Pons (tissue), 1 donor: ENCODE measurements around the gene PRKCSH.
"Not testable (repeated sequence)": the region's sequence is repeated elsewhere in the genome, so short reads cannot be mapped to it uniquely, and the experiment has no call there.

Source experiments
- DNase-seq: peaks from one replicate; pipeline ENCODE4 v3.0.0-alpha.2; 2016; ENCODE audit warnings: low spot score

The PRKCSH gene

GRCh38 chr19:11450570-11451326 lies 15.3 kb downstream of the PRKCSH start:
- no peak for DNase-seq

- no peak for DNase-seq
Measured at GRCh38 chr19:11451327-11451870, 16.0 kb downstream of the PRKCSH start.

GRCh38 chr19:11451871-11452619 lies 16.6 kb downstream of the PRKCSH start:
- DNase-seq: no peak

GRCh38 chr19:11452620-11453310 lies 17.3 kb downstream of the PRKCSH start:
- no peak for DNase-seq

- no peak for DNase-seq
Measured at GRCh38 chr19:11453468-11454341, 18.3 kb downstream of the PRKCSH start.

- DNase-seq: not testable (repeated sequence)
Measured at GRCh38 chr19:11455233-11455554, 19.8 kb downstream of the PRKCSH start.

- no peak for DNase-seq
Measured at GRCh38 chr19:11456659-11457058, 21.2 kb downstream of the PRKCSH start.

- peak; percentile 90 for DNase-seq
Measured at GRCh38 chr19:11457115-11457514, 21.7 kb downstream of the PRKCSH start.

GRCh38 chr19:11457831-11458230 lies 22.4 kb downstream of the PRKCSH start:
- DNase-seq: no peak

- no peak for DNase-seq
Measured at GRCh38 chr19:11458236-11458900, 22.9 kb downstream of the PRKCSH start.

- DNase-seq: not testable (repeated sequence)
Measured at GRCh38 chr19:11458912-11459311, 23.5 kb downstream of the PRKCSH start.

GRCh38 chr19:11460207-11460606 lies 24.8 kb downstream of the PRKCSH start:
- no peak for DNase-seq

GRCh38 chr19:11461453-11461852 lies 26.0 kb downstream of the PRKCSH start:
- no peak for DNase-seq

GRCh38 chr19:11463391-11463790 lies 28.0 kb downstream of the PRKCSH start:
- DNase-seq: no peak

GRCh38 chr19:11464333-11465265 lies 29.2 kb downstream of the PRKCSH start:
- DNase-seq: no peak

GRCh38 chr19:11465600-11465999 lies 30.2 kb downstream of the PRKCSH start:
- no peak for DNase-seq

- not testable (repeated sequence) for DNase-seq
Measured at GRCh38 chr19:11468266-11468845, 32.9 kb downstream of the PRKCSH start.

GRCh38 chr19:11473725-11474124 lies 38.3 kb downstream of the PRKCSH start:
- no peak for DNase-seq

GRCh38 chr19:11475343-11475742 lies 39.9 kb downstream of the PRKCSH start:
- not testable (repeated sequence) for DNase-seq

GRCh38 chr19:11475861-11476260 lies 40.4 kb downstream of the PRKCSH start:
- DNase-seq: no peak
